ENCODE data around the gene SPATS2L.

Gene SPATS2L

GRCh38 chr2:200349868-200350267 lies 43.4 kb downstream of the SPATS2L start:
- no peak for DNase-seq (ENCODE audit: low spot score)

- DNase-seq (ENCODE audit: low spot score), result no peak
Observed at GRCh38 chr2:200350850-200351285, 44.4 kb downstream of the SPATS2L start.

- DNase-seq (ENCODE audit: low spot score), result no peak
Observed at GRCh38 chr2:200351815-200352214, 45.3 kb downstream of the SPATS2L start.

- no peak for DNase-seq (ENCODE audit: low spot score)
Observed at GRCh38 chr2:200352636-200353035, 46.1 kb downstream of the SPATS2L start.

- no peak for DNase-seq (ENCODE audit: low spot score)
Observed at GRCh38 chr2:200353120-200353519, 46.6 kb downstream of the SPATS2L start.

- no peak for DNase-seq (ENCODE audit: low spot score)
Observed at GRCh38 chr2:200353874-200354273, 47.4 kb downstream of the SPATS2L start.

GRCh38 chr2:200354833-200355751 lies 48.6 kb downstream of the SPATS2L start:
- DNase-seq (ENCODE audit: low spot score), result no peak

- DNase-seq (ENCODE audit: low spot score), result no peak
Observed at GRCh38 chr2:200356321-200356720, 49.8 kb downstream of the SPATS2L start.

GRCh38 chr2:200356857-200357384 lies 50.4 kb downstream of the SPATS2L start:
- no peak for DNase-seq (ENCODE audit: low spot score)

- DNase-seq (ENCODE audit: low spot score), result no peak
Observed at GRCh38 chr2:200357845-200358244, 51.4 kb downstream of the SPATS2L start.

- no peak for DNase-seq (ENCODE audit: low spot score)
Observed at GRCh38 chr2:200359552-200359951, 53.1 kb downstream of the SPATS2L start.

- no peak for DNase-seq (ENCODE audit: low spot score)
Observed at GRCh38 chr2:200360364-200360763, 53.9 kb downstream of the SPATS2L start.

- DNase-seq (ENCODE audit: low spot score), result no peak
Observed at GRCh38 chr2:200362202-200362917, 55.9 kb downstream of the SPATS2L start.

- no peak for DNase-seq (ENCODE audit: low spot score)
Observed at GRCh38 chr2:200363279-200363678, 56.8 kb downstream of the SPATS2L start.

GRCh38 chr2:200364142-200364541 lies 57.6 kb downstream of the SPATS2L start:
- no peak for DNase-seq (ENCODE audit: low spot score)

GRCh38 chr2:200364620-200365019 lies 58.1 kb downstream of the SPATS2L start:
- DNase-seq (ENCODE audit: low spot score), result no peak

GRCh38 chr2:200365209-200365608 lies 58.7 kb downstream of the SPATS2L start:
- no peak for DNase-seq (ENCODE audit: low spot score)

GRCh38 chr2:200367155-200367554 lies 60.7 kb downstream of the SPATS2L start:
- no peak for DNase-seq (ENCODE audit: low spot score)

GRCh38 chr2:200369886-200370285 lies 63.4 kb downstream of the SPATS2L start:
- no peak for DNase-seq (ENCODE audit: low spot score)

- DNase-seq (ENCODE audit: low spot score), result peak; percentile 3
Observed at GRCh38 chr2:200373231-200373630, 66.7 kb downstream of the SPATS2L start.

GRCh38 chr2:200373973-200374416 lies 67.5 kb downstream of the SPATS2L start:
- peak; percentile 63 for DNase-seq (ENCODE audit: low spot score)

- DNase-seq (ENCODE audit: low spot score), result peak; percentile 16
Observed at GRCh38 chr2:200376513-200377354, 70.2 kb downstream of the SPATS2L start.
